Right lobe of liver (tissue), 6 donors: ENCODE results near the gene CLIP2. TPM values are rescaled to one million over a fixed set of nuclear protein-coding genes. Genes with fewer than 3 reads are reported as not detected.

ENCODE experiments used
- ATAC-seq, 4 donors: fragments of 200-7000 bp; cut with Tn5 transposase; one replicate each; pipeline ENCODE4 v1.9.1; 2020; ENCODE audit warnings: mild to moderate bottlenecking in 4 of 4, moderate library complexity in 4 of 4
- DNase-seq, 3 donors: peaks; one replicate each; pipeline ENCODE4 v3.0.0-alpha.2; 2020
- H3K27ac ChIP-seq, 3 donors: fragments of 200-600 bp; one replicate each; pipeline ENCODE4 v1.8.0; 2022
- H3K27me3 ChIP-seq, 2 donors: fragments of 200-600 bp; one replicate each; pipeline ENCODE4 v1.8.0; 2022
- H3K36me3 ChIP-seq, 4 donors: fragments of 200-600 bp; sonication (generic) in 1 of 4; one replicate each; pipeline versions ENCODE4 v1.5.1 to v1.8.0; 2017 to 2022; ENCODE audit warnings: control low read depth in 1 of 4
- H3K4me1 ChIP-seq, 4 donors: fragments of 200-600 bp; sonication (generic) in 1 of 4; one replicate each; pipeline versions ENCODE4 v1.5.1 to v1.8.0; 2017 to 2022; ENCODE audit warnings: control low read depth in 1 of 4
- H3K4me3 ChIP-seq, 3 donors: fragments of 200-600 bp; one replicate each; pipeline ENCODE4 v1.8.0; 2022
- H3K9me3 ChIP-seq, 4 donors: fragments of 200-600 bp; sonication (generic) in 1 of 4; one replicate each; pipeline versions ENCODE4 v1.5.1 to v1.8.0; 2017 to 2022; ENCODE audit warnings: control low read depth in 1 of 4
- POLR2A ChIP-seq: fragments of 450-650 bp; IDR thresholded peaks from one replicate; pipeline ENCODE4 v1.6.1; 2017; ENCODE audit warnings: antibody characterized with exemption, mild to moderate bottlenecking
- WGBS: methylation state at CpG from one replicate; pipeline ENCODE4 v1.1.6; 2018; ENCODE audit warnings: low coverage, low lambda C conversion rate; ENCODE audit not compliant: insufficient coverage; ENCODE audit errors: missing lambda C conversion rate; 5-methylcytosine and 5-hydroxymethylcytosine counted together
- intact Hi-C, 2 donors: fragments of 100-400 bp; cut with DNase I; formaldehyde crosslinking; loops; one replicate each; pipeline versions ENCODE4 v1.11.2 to v1.14.1; 2022
- total RNA-seq, 6 experiments: library from RNA; depleted of rRNA in 2 of 6; stranded (reverse); fragments of >200 nt in 2 of 6; fragmentation: NEBNext Ultra II Directional in 3 of 6; extraction: Animal tissue kit (Norgen Biotek cat#: 25700) in 3 of 6; gene quantifications; one replicate each; pipeline versions ENCODE4 v1.1.0 to v1.2.4, GENCODE V29; 2016 to 2023
- TF ChIP-seq, protein P1 (sequence below), 4 donors: fragments of 200-600 bp in 3 of 4; fragments of 450-650 bp in 1 of 4; IDR thresholded peaks; one replicate each; pipeline versions ENCODE4 v1.5.1 to v1.8.0; 2016 to 2022; ENCODE audit warnings: antibody characterized with exemption in 4 of 4, mild to moderate bottlenecking in 2 of 4
- donor health status: DM: no; HTN: yes; CAD: no.
- donor health status: DM: no; HTN: no; CAD: no.
- donor health status: DM: no; HTN: no; CAD: no.
- donor health status: DM: no; HTN: yes; CAD: no.
- donor health status: DM: no; HTN: yes; CAD: no.

Gene CLIP2
- total RNA-seq, 6 experiments from 2014 or later: 2.8 to 6.8 (median 4.2) TPM

DNA sequence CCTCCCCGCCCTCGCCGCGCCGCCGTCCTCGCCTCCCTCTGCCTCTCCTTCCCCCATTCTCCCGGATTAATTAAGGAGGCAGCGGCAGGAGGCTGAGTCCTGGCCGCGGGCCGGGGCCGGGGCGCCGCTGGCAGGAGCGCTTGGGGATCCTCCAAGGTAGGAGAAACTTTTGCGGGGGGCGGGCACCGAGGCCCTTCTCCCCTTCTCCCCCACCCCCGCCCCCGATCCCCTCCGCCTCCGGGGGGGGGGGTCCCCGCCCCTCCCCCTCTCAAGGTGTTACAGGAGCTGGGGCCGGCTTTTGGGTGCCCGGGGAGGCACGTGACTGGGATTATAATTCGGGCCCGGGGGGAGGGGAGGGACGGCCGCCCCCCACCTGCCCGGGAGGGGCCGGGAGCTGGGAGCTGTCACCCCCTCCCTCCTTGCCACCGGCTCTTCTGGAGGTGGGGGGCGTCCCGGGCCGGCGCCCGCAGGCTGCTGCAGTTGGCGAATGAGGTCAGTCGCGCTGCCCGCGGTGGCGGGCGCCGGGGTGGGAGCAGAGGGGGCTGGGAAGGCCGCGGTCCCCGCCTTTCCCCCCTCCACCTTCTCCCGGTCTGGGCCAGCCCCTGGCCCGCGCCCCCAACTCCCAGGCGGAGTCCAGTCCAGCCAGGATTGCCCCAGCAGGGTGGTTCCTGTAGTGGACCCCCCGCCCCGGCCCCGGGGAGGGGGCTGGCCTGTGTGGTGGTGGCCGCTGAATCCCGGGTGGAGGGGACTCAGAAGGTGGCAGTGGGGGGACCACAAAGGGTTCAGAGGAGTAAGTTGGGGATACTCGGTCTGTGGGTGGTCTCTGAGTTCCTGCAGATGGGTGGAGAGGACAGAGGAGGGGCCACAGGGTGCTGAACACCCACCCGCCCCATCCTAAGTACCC lies 165.1 kb downstream of the CLIP2 start:
- 12% methylated on average over 5 of the region's 61 CpGs for whole genome bisulfite sequencing
- H3K9me3 ChIP-seq: no peaks in the 10 kb centered on the region
- peak overlapping the region; percentile 60 to 64 (median 63) for H3K4me3 ChIP-seq
- no peaks in the 10 kb centered on the region for H3K27me3 ChIP-seq
- DNase-seq (no peak), ATAC-seq (no peak)
- H3K27ac ChIP-seq: peak overlapping the region in 2 of 3 donors; percentile 55 to 62
- intact Hi-C loops: no loop called here
- H3K36me3 ChIP-seq: no peaks in the 10 kb centered on the region
- no peak for TF ChIP-seq POLR2A
- TF ChIP-seq, protein P1, sequence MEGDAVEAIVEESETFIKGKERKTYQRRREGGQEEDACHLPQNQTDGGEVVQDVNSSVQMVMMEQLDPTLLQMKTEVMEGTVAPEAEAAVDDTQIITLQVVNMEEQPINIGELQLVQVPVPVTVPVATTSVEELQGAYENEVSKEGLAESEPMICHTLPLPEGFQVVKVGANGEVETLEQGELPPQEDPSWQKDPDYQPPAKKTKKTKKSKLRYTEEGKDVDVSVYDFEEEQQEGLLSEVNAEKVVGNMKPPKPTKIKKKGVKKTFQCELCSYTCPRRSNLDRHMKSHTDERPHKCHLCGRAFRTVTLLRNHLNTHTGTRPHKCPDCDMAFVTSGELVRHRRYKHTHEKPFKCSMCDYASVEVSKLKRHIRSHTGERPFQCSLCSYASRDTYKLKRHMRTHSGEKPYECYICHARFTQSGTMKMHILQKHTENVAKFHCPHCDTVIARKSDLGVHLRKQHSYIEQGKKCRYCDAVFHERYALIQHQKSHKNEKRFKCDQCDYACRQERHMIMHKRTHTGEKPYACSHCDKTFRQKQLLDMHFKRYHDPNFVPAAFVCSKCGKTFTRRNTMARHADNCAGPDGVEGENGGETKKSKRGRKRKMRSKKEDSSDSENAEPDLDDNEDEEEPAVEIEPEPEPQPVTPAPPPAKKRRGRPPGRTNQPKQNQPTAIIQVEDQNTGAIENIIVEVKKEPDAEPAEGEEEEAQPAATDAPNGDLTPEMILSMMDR (IDR thresholded peaks at IDR 0.05): no peak
- H3K4me1 ChIP-seq: peaks cover 0 to 12% (median 4%) of the 10 kb centered on the region in 4 donors

DNA sequence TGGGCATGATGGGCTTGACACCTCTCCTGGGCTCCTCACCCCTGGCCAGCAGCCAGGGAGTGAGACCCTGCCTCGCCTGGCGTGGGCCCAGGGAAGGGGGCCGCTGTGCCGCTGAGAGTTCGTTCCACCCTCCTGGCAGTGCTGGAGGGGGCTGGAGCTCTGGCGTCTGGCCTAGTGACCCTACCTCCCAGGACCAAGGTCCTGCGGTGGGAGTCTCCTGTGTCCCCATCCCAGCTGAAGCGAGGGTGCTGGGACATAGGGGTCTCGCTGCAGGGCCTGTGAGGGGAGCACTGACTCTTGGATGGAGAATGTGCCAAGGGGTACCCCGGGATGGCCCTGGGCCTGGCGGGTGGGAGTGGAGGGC lies 165.7 kb downstream of the CLIP2 start:
- WGBS: no CpG with 5 or more reads among the region's 11 CpGs
- no peaks in the 10 kb centered on the region for H3K36me3 ChIP-seq
- H3K9me3 ChIP-seq: no peaks in the 10 kb centered on the region
- TF ChIP-seq, protein P1 (IDR thresholded peaks at IDR 0.05): no peak
- TF ChIP-seq POLR2A: no peak
- ATAC-seq: peak in 3 of 4 donors; percentile 2 to 8 (median 4)
- DNase-seq: no peak
- H3K27me3 ChIP-seq: no peaks in the 10 kb centered on the region
- peak overlapping the region in 2 of 3 donors; percentile 63 to 64 for H3K4me3 ChIP-seq
- intact Hi-C loops: no loop called here
- peak overlapping the region in 2 of 3 donors; percentile 55 to 62 for H3K27ac ChIP-seq
- H3K4me1 ChIP-seq: peaks cover 0 to 12% (median 4%) of the 10 kb centered on the region in 4 donors

- TF ChIP-seq, protein P1 (IDR thresholded peaks at IDR 0.05): no peak
- no peak for TF ChIP-seq POLR2A
- H3K27ac ChIP-seq: peak overlapping the region in 2 of 3 donors; percentile 55 to 62
- peaks cover 0 to 12% (median 4%) of the 10 kb centered on the region in 4 donors for H3K4me1 ChIP-seq
- peak overlapping the region in 2 of 3 donors; percentile 63 to 64 for H3K4me3 ChIP-seq
- ATAC-seq (peak; percentile 41 to 74 (median 66)), DNase-seq (peak in 2 of 3 donors; percentile 77 to 81)
- 41% methylated on average over 6 of the region's 13 CpGs for WGBS
- no peaks in the 10 kb centered on the region for H3K9me3 ChIP-seq
- H3K36me3 ChIP-seq: no peaks in the 10 kb centered on the region
- no peaks in the 10 kb centered on the region for H3K27me3 ChIP-seq
- intact Hi-C loops: no loop called here
Measured at GRCh38 chr7:74455291-74455804, 166.1 kb downstream of the CLIP2 start.

Other genes with a start within 250 kb of the CLIP2 start
- gene LIMK1, start 205.6 kb upstream of the CLIP2 start, total RNA-seq: 1 to 10 TPM; 3.1 to 9.9 (median 5.8) TPM
- 100 to 1,000 TPM; 117 to 128 (median 118) TPM for gene EIF4H, start 115.1 kb upstream of the CLIP2 start, total RNA-seq
- gene LAT2, start 79.4 kb upstream of the CLIP2 start, total RNA-seq: 10 to 100 TPM in 1 of 6 experiments, 1 to 10 TPM in 5; 3.8 to 10.6 (median 6.6) TPM
- 10 to 100 TPM in 5 of 6 experiments, 1 to 10 TPM in 1; 8.0 to 21.3 (median 12.2) TPM for gene RFC2, start 35.0 kb upstream of the CLIP2 start, total RNA-seq
- 1 to 10 TPM; 1.9 to 9.8 (median 6.5) TPM for gene GTF2IRD1, start 164.5 kb downstream of the CLIP2 start, total RNA-seq